Endodermal cell (in vitro differentiated cells): ENCODE data around the gene KRT20. TPM values are rescaled to one million over a fixed set of nuclear protein-coding genes. Genes with fewer than 3 reads are reported as not detected.

Experiments
- DNase-seq: peaks from one replicate; pipeline ENCODE4 v3.0.0-alpha.2; 2017
- H3K27ac ChIP-seq: 2 replicates; pipeline ENCODE4 v1.5.1; 2013; ENCODE audit warnings: mild to moderate bottlenecking, low read depth, low read length, moderate library complexity
- H3K27me3 ChIP-seq: 2 replicates; pipeline ENCODE4 v1.6.1; 2013; ENCODE audit warnings: mild to moderate bottlenecking, low read length, moderate library complexity; ENCODE audit not compliant: insufficient read depth, control insufficient read depth, poor library complexity, severe bottlenecking
- H3K36me3 ChIP-seq: 2 replicates; pipeline ENCODE4 v1.7.0; 2013; ENCODE audit warnings: mild to moderate bottlenecking, low read length, moderate library complexity; ENCODE audit not compliant: control insufficient read depth, insufficient read depth
- H3K4me1 ChIP-seq: one replicate; pipeline ENCODE4 v1.7.0; 2013; ENCODE audit warnings: low read length; ENCODE audit not compliant: control insufficient read depth, insufficient read depth
- H3K4me3 ChIP-seq: 2 replicates; pipeline ENCODE4 v1.5.1; 2013; ENCODE audit warnings: mild to moderate bottlenecking, low read length, moderate library complexity
- H3K9ac ChIP-seq: 2 replicates; pipeline ENCODE4 v1.6.1; 2013; ENCODE audit warnings: mild to moderate bottlenecking, low read length, moderate library complexity; ENCODE audit not compliant: poor library complexity, severe bottlenecking; ENCODE audit errors: extremely low read depth
- H3K9me3 ChIP-seq: 2 replicates; pipeline ENCODE4 v1.6.1; 2013; ENCODE audit warnings: mild to moderate bottlenecking, low read length, moderate library complexity; ENCODE audit not compliant: control insufficient read depth
- H3K27ac Mint-ChIP-seq: 2 replicates; pipeline ENCODE4 v1.8.0; 2020; ENCODE audit warnings: mixed read lengths
- H3K27me3 Mint-ChIP-seq: 2 replicates; pipeline ENCODE4 v1.8.0; 2021; ENCODE audit warnings: mild to moderate bottlenecking, mixed read lengths; ENCODE audit not compliant: insufficient read depth
- H3K36me3 Mint-ChIP-seq: 2 replicates; pipeline ENCODE4 v1.8.0; 2020; ENCODE audit warnings: low read depth, mixed read lengths
- H3K4me1 Mint-ChIP-seq: 2 replicates; pipeline ENCODE4 v1.8.0; 2020; ENCODE audit warnings: mixed read lengths
- H3K4me3 Mint-ChIP-seq: 2 replicates; pipeline ENCODE4 v1.8.0; 2020; ENCODE audit warnings: mild to moderate bottlenecking, moderate library complexity, mixed read lengths
- H3K9me3 Mint-ChIP-seq: 2 replicates; pipeline ENCODE4 v1.8.0; 2020; ENCODE audit warnings: mild to moderate bottlenecking, mixed read lengths
- CTCF ChIP-seq: fragments of 200-600 bp; sonication (generic); conservative IDR thresholded peaks from 2 replicates; pipeline ENCODE4 v1.5.0; 2021; ENCODE audit warnings: antibody characterized with exemption, mild to moderate bottlenecking
- WGBS, 2 experiments: methylation state at CpG; one replicate each; pipeline versions ENCODE4 v1.1.5 to v1.1.7; 2013; ENCODE audit warnings: missing lambda C conversion rate in 2 of 2, mixed read lengths in 1 of 2; ENCODE audit not compliant: insufficient coverage in 1 of 2, insufficient read length in 1 of 2; 5-methylcytosine and 5-hydroxymethylcytosine counted together
- total RNA-seq, 2 donors: library from RNA; stranded (reverse); fragmentation: NEBNext Ultra II Directional in 1 of 2; extraction: Animal tissue kit (Norgen Biotek cat#: 25700) in 1 of 2; gene quantifications; 2 replicates in 1 of 2; 3 replicates in 1 of 2; pipeline ENCODE4 v1.2.1, GENCODE V29; 2021

KRT20 gene
- total RNA-seq, 2 donors from 2014 or later, result not detected

- Histone ChIP-seq H3K4me1 (no peaks in the 10 kb centered on the region), H3K4me3 (no peak overlapping the region), H3K9me3 (no peaks in the 10 kb centered on the region), H3K27me3 (peaks cover 9% of the 10 kb centered on the region), H3K36me3 (no peaks in the 10 kb centered on the region), H3K9ac (no peak overlapping the region), H3K27ac (no peak overlapping the region)
- H3K36me3 Mint-ChIP-seq, result no peaks in the 10 kb centered on the region
- H3K27ac Mint-ChIP-seq, result no peak overlapping the region
- H3K4me1 Mint-ChIP-seq, result no peaks in the 10 kb centered on the region
- peaks cover 91% of the 10 kb centered on the region for H3K27me3 Mint-ChIP-seq
- WGBS, 2 experiments, result 73 to 78% methylated on average over 2 of the region's 2 CpGs
- no peak overlapping the region for H3K4me3 Mint-ChIP-seq
- no peak for TF ChIP-seq CTCF
- H3K9me3 Mint-ChIP-seq, result no peaks in the 10 kb centered on the region
- no peak for DNase-seq
Observed at GRCh38 chr17:40830085-40830776, 54.8 kb downstream of the KRT20 start.

- H3K36me3 ChIP-seq, result no peaks in the 10 kb centered on the region
- no peak overlapping the region for H3K27ac ChIP-seq
- no peaks in the 10 kb centered on the region for H3K9me3 ChIP-seq
- no peaks in the 10 kb centered on the region for H3K36me3 Mint-ChIP-seq
- H3K27ac Mint-ChIP-seq, result no peak overlapping the region
- no peak for DNase-seq
- 90% methylated on average over 3 of the region's 4 CpGs; no CpG with 5 or more reads in 1 of the 2 experiments for WGBS, 2 experiments
- H3K4me1 ChIP-seq, result no peaks in the 10 kb centered on the region
- peaks cover 91% of the 10 kb centered on the region for H3K27me3 Mint-ChIP-seq
- no peak overlapping the region for H3K4me3 Mint-ChIP-seq
- H3K27me3 ChIP-seq, result peaks cover 9% of the 10 kb centered on the region
- H3K9ac ChIP-seq, result no peak overlapping the region
- H3K9me3 Mint-ChIP-seq, result no peaks in the 10 kb centered on the region
- TF ChIP-seq CTCF, result no peak
- no peak overlapping the region for H3K4me3 ChIP-seq
- H3K4me1 Mint-ChIP-seq, result no peaks in the 10 kb centered on the region
Observed at GRCh38 chr17:40828454-40829044, 56.5 kb downstream of the KRT20 start.

- H3K4me1 Mint-ChIP-seq, result no peaks in the 10 kb centered on the region
- no peak overlapping the region for H3K27ac Mint-ChIP-seq
- no peaks in the 10 kb centered on the region for H3K9me3 Mint-ChIP-seq
- Histone ChIP-seq H3K9me3 (no peaks in the 10 kb centered on the region), H3K36me3 (no peaks in the 10 kb centered on the region), H3K27me3 (peaks cover 9% of the 10 kb centered on the region), H3K27ac (no peak overlapping the region), H3K9ac (no peak overlapping the region), H3K4me3 (no peak overlapping the region), H3K4me1 (no peaks in the 10 kb centered on the region)
- no peak for DNase-seq
- no peaks in the 10 kb centered on the region for H3K36me3 Mint-ChIP-seq
- H3K27me3 Mint-ChIP-seq, result peaks cover 90% of the 10 kb centered on the region
- no peak overlapping the region for H3K4me3 Mint-ChIP-seq
- WGBS, 2 experiments, result 91 to 94% methylated on average over 4 to 6 of the region's 7 CpGs
- no peak for TF ChIP-seq CTCF
Observed at GRCh38 chr17:40827746-40828453, 57.1 kb downstream of the KRT20 start.

Other genes with a start within 250 kb of the KRT20 start
- 100 to 1,000 TPM; 156 to 191 TPM for gene SMARCE1, start 237.4 kb downstream of the KRT20 start, total RNA-seq
- gene KRT222, start 220.1 kb downstream of the KRT20 start, total RNA-seq, result 1 to 10 TPM; 1.4 to 2.3 TPM
- not detected for gene KRT24, start 181.5 kb downstream of the KRT20 start, total RNA-seq
- gene KRT25, start 129.9 kb downstream of the KRT20 start, total RNA-seq, result not detected
- not detected for gene KRT26, start 113.0 kb downstream of the KRT20 start, total RNA-seq
- not detected for gene KRT27, start 102.7 kb downstream of the KRT20 start, total RNA-seq
- not detected for gene KRT28, start 85.3 kb downstream of the KRT20 start, total RNA-seq
- 10 to 100 TPM; 22.3 to 46.8 TPM for gene KRT10, start 62.6 kb downstream of the KRT20 start, total RNA-seq
- gene KRT12, start 18.0 kb downstream of the KRT20 start, total RNA-seq, result not detected
- not detected for gene KRT23, start 52.4 kb upstream of the KRT20 start, total RNA-seq
- gene KRT39, start 81.7 kb upstream of the KRT20 start, total RNA-seq, result not detected
- gene KRT40, start 99.1 kb upstream of the KRT20 start, total RNA-seq, result not detected
- gene KRTAP3-3, start 108.9 kb upstream of the KRT20 start, total RNA-seq, result not detected
- not detected for gene KRTAP3-2, start 114.7 kb upstream of the KRT20 start, total RNA-seq
- not detected for gene KRTAP3-1, start 123.9 kb upstream of the KRT20 start, total RNA-seq
- gene KRTAP1-5, start 142.0 kb upstream of the KRT20 start, total RNA-seq, result not detected
- gene KRTAP1-4, start 145.0 kb upstream of the KRT20 start, total RNA-seq, result not detected
- gene KRTAP1-3, start 149.6 kb upstream of the KRT20 start, total RNA-seq, result not detected
- not detected for gene KRTAP1-1, start 156.2 kb upstream of the KRT20 start, total RNA-seq
- not detected for gene KRTAP2-1, start 162.1 kb upstream of the KRT20 start, total RNA-seq
- not detected for gene KRTAP2-2, start 170.0 kb upstream of the KRT20 start, total RNA-seq
- not detected for gene KRTAP2-3, start 174.9 kb upstream of the KRT20 start, total RNA-seq
- not detected for gene KRTAP2-4, start 180.6 kb upstream of the KRT20 start, total RNA-seq
- gene KRTAP4-7, start 198.9 kb upstream of the KRT20 start, total RNA-seq, result not detected
- gene KRTAP4-8, start 212.9 kb upstream of the KRT20 start, total RNA-seq, result not detected
- gene KRTAP4-16, start 217.0 kb upstream of the KRT20 start, total RNA-seq, result not detected
- gene KRTAP4-9, start 220.1 kb upstream of the KRT20 start, total RNA-seq, result not detected
- not detected for gene KRTAP4-11, start 233.1 kb upstream of the KRT20 start, total RNA-seq
- not detected for gene KRTAP4-12, start 238.9 kb upstream of the KRT20 start, total RNA-seq